G401 (cell line): ENCODE results near the gene KIF2A. TPM values are rescaled to one million over a fixed set of nuclear protein-coding genes. Genes with fewer than 3 reads are reported as not detected.
"Not testable (repeated sequence)": the region's sequence is repeated elsewhere in the genome, so short reads cannot be mapped to it uniquely, and the experiment has no call there.

Source experiments
- DNase-seq: peaks from one replicate; pipeline ENCODE4 v3.0.0-alpha.2; 2015; ENCODE audit warnings: low spot score
- in situ Hi-C: cut with HindIII; loops from 2 replicates; pipeline ENCODE4 v1.10.0; 2016; ENCODE audit warnings: low sequenced_read_pairs, mixed read lengths
- total RNA-seq: library from RNA; depleted of rRNA; stranded (reverse); fragments of >200 nt; shearing (Covaris generic); gene quantifications from 2 replicates; pipeline ENCODE4 v1.2.3, GENCODE V29; 2014

KIF2A gene
- total RNA-seq, 1 experiment from 2014 or later: 62.8 TPM

- in situ Hi-C loops: no loop called here
- no peak for DNase-seq
Measured at GRCh38 chr5:62287237-62287636, 18.8 kb upstream of the KIF2A start.

DNA sequence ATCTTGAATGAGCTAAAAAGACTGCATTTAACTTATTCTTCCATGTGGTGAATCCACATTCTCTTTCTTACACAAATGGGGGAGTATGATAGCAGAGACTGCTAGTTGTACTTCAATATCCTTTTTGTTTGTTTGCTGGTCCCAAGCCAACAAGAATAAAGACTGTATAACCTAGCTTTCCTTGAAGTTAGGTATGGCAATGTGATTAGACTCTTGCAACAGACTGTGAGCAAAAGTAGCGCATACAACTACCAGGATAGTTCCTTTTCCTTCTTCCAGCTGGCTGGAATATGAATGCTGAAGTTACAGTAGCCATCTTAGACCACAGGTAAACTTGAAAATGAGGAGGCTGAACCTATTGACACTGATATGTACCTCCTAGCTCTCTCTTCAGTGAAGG, 17.9 kb upstream of the KIF2A start:
- in situ Hi-C loops: no loop called here

GRCh38 chr5:62289813-62290212, 16.2 kb upstream of the KIF2A start:
- in situ Hi-C loops: no loop called here
- DNase-seq: no peak

More for the DNA sequence above, 17.9 kb upstream of the KIF2A start:
- no peak for DNase-seq

GRCh38 chr5:62291829-62292228, 14.2 kb upstream of the KIF2A start:
- DNase-seq, in situ Hi-C loops: not testable (repeated sequence)

GRCh38 chr5:62296998-62297397, 9.0 kb upstream of the KIF2A start:
- in situ Hi-C loops: no loop called here
- no peak for DNase-seq

- DNase-seq: no peak
- in situ Hi-C loops: no loop called here
Measured at GRCh38 chr5:62298118-62298517, 7.9 kb upstream of the KIF2A start.

- DNase-seq: no peak
- in situ Hi-C loops: no loop called here
Measured at GRCh38 chr5:62299101-62299500, 6.9 kb upstream of the KIF2A start.

- no peak for DNase-seq
- in situ Hi-C loops: no loop called here
Measured at GRCh38 chr5:62299600-62299999, 6.4 kb upstream of the KIF2A start.

GRCh38 chr5:62305358-62305714, 670 bp upstream of the KIF2A start:
- in situ Hi-C loops: no loop called here
- DNase-seq: no peak

DNA sequence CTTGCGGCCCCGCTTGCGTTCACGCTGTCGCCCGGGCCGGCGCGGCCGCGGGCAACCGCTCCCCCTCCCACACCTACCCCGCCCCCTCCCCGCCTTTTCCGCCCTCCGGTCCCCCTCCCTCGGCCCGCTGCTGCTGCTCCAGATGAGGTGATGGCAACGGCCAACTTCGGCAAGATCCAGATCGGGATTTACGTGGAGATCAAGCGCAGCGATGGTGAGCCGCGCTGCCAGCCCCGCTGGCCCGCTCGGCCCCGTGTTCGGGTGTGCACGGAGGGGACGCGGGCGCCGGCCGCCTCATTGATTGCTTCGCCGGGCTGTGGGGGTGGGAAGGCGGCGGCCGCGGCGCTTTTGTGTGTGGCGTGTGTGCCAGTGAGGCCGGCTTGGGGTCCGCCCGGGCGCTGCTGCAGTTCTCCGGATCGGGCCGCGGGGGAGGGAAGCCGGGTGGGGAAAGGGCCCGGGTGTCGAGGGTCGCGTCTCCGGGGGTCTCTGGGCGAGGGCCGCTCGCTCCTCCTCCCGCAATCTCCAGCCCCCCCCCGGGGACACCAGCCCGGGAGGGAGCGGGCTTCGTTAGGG, 403 bp downstream of the KIF2A start:
- in situ Hi-C loops: no loop called here
- no peak for DNase-seq

GRCh38 chr5:62306896-62307689, 1.1 kb downstream of the KIF2A start:
- in situ Hi-C loops: no loop called here
- DNase-seq: peak; percentile 47

GRCh38 chr5:62308439-62308838, 2.4 kb downstream of the KIF2A start:
- in situ Hi-C loops: no loop called here
- no peak for DNase-seq

- DNase-seq: no peak
- in situ Hi-C loops: no loop called here
Measured at GRCh38 chr5:62309107-62309506, 3.1 kb downstream of the KIF2A start.

DNA sequence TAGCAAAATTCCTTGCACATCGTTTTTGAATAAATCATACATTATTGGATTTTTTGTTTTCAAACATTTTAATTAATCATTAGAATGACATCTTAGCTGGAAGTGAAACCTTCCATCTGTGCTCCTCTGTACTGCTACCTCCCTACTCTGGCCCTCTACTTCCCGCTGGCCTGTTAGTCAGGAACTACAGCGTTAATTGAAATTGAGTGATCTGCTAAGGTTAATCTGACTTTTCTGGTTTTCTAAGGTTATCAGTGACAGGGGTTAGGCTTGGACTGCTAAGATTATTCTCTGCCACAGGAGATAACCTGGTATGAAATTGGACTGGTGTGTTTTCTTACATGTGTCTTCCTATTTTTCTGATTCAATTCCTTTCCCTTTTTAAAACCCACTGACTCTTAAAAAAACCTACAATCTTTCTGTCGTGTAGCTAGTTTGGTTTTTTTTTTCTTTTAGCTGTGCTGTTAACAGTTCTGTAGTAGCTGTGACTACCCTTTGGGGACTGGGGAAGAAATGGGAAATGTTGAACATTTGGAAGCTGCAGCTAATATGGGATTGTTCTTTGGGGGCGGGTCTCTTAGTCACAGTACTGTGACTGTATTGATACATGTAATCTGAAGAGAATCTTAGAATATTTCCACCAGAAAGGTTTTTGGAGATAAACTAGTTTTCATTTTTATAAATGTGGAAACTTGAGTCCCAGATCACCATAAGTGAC, 4.6 kb downstream of the KIF2A start:
- DNase-seq: no peak
- in situ Hi-C loops: no loop called here

GRCh38 chr5:62312036-62312435, 6.0 kb downstream of the KIF2A start:
- in situ Hi-C loops: no loop called here
- no peak for DNase-seq

GRCh38 chr5:62312674-62313073, 6.7 kb downstream of the KIF2A start:
- in situ Hi-C loops: no loop called here
- DNase-seq: no peak

GRCh38 chr5:62314213-62314830, 8.3 kb downstream of the KIF2A start:
- in situ Hi-C loops: no loop called here
- DNase-seq: no peak

DNA sequence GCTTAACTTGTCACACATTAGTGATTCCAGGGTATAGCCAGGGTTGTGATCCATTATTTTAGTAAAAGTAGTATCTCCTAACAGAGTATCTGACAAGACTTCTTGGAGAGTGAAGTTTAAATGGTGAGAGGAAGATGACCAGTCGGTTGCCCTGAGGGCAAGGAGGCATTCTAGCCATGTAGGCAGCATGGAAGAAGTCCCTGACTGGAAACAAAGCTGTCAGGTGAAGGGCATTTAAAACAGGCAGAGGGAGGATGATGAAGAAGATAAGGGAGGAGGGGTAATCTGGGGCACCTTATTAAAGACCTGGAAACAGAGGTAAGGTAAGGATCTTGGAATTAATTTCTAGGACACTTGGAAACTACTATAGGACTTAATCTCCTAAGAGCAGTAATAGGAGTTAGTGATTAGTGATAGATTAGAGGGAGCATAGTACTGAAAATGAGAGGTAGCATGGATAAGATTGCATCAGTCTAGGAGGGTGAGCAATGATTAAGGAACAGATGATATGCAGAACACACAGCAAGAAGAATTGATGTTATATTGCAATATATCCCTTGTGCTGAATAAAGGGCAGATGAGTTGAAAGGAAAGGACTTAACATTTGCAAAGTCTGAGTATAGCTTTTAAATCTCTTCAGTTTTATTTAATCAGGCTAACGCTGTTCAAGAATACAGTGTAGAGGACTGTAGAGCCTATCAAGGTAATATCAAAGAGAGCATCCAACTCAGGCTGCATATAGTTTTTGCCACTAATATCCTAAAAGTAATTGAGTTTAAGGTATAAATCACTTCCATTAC, 9.6 kb downstream of the KIF2A start:
- no peak for DNase-seq
- in situ Hi-C loops: no loop called here

DNA sequence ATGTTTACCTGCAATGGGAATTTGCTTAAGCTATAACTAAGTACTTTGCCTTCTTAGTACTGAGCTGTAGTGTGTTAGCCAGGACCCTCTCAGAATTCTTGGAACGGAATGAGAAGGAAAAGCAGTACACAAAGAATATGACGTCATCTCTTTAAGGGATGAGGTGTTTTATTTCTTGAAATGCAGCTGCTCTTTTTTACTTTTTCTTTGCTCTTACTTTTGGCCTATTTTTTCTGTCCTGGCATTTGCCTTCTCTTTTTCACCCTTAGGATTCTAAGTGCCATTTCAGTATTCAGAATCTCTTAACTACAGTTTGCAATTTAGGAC, 10.1 kb downstream of the KIF2A start:
- in situ Hi-C loops: no loop called here
- DNase-seq: no peak
